IMR-90 (cell line): Measurements from ENCODE around the gene SETD3. TPM values are rescaled to one million over a fixed set of nuclear protein-coding genes. Genes with fewer than 3 reads are reported as not detected.

Source experiments
- ATAC-seq: fragments of 200-7000 bp; cut with Tn5 transposase; 2 replicates; pipeline ENCODE4 v1.9.1; 2020; ENCODE audit warnings: low read depth, mild to moderate bottlenecking, moderate library complexity
- BruUV-seq: library from RNA; stranded (reverse); fragments of 400-500 nt; replicated peaks from 2 replicates; lab custom pipeline; 2021; lab: Mats Ljungman, UMichigan
- CTCF ChIA-PET: fragments of 300-600 bp; formaldehyde crosslinking; extraction: SDS; loops from one replicate; lab custom pipeline; 2021; ENCODE audit warnings: antibody characterized with exemption; lab: Yijun Ruan, JAX
- POLR2A ChIA-PET: fragments of 300-600 bp; sonication (Branson Sonifier 250); formaldehyde crosslinking; loops from one replicate; lab custom pipeline; 2022; ENCODE audit warnings: antibody characterized with exemption; ENCODE audit not compliant: unreplicated experiment; lab: Charles Lee
- DNase-seq: peaks from one replicate; pipeline ENCODE4 v3.0.0; 2013
- H2AFZ ChIP-seq: replicated peaks from 2 replicates; pipeline ENCODE3; 2013; ENCODE audit warnings: low read length, mild to moderate bottlenecking; ENCODE audit not compliant: poor library complexity
- H2AK5ac ChIP-seq: 2 replicates; pipeline ENCODE4 v1.6.1; 2013; ENCODE audit warnings: low read depth, low read length, inconsistent platforms
- H2AK9ac ChIP-seq: replicated peaks from 2 replicates; pipeline ENCODE3; 2013; ENCODE audit warnings: mild to moderate bottlenecking, low read depth, low read length, moderate library complexity; ENCODE audit not compliant: poor library complexity
- H2BK120ac ChIP-seq: 2 replicates; pipeline ENCODE4 v1.6.1; 2013; ENCODE audit warnings: low read depth, low read length, inconsistent platforms
- H2BK15ac ChIP-seq: 3 replicates; pipeline ENCODE4 v1.6.1; 2013; ENCODE audit warnings: low read depth, low read length, inconsistent platforms
- H2BK20ac ChIP-seq: 2 replicates; pipeline ENCODE4 v1.6.1; 2013; ENCODE audit warnings: low read depth, mild to moderate bottlenecking, inconsistent platforms, low read length, moderate library complexity
- H2BK5ac ChIP-seq: 2 replicates; pipeline ENCODE4 v1.6.1; 2013; ENCODE audit warnings: mild to moderate bottlenecking, low read depth, low read length, inconsistent platforms; ENCODE audit not compliant: poor library complexity, severe bottlenecking
- H3K14ac ChIP-seq: replicated peaks from 2 replicates; pipeline ENCODE4 v1.6.1; 2013; ENCODE audit warnings: low read depth, low read length, inconsistent platforms
- H3K18ac ChIP-seq: 2 replicates; pipeline ENCODE4 v1.6.1; 2013; ENCODE audit warnings: low read depth, low read length, control low read depth
- H3K23ac ChIP-seq: 2 replicates; pipeline ENCODE4 v1.6.1; 2013; ENCODE audit warnings: low read depth, low read length, inconsistent platforms
- H3K27ac ChIP-seq: 2 replicates; pipeline ENCODE4 v1.5.1; 2013; ENCODE audit warnings: mild to moderate bottlenecking, control low read depth, low read length; ENCODE audit not compliant: insufficient read depth
- H3K27me3 ChIP-seq: 2 replicates; pipeline ENCODE4 v1.6.1; 2013; ENCODE audit warnings: low read length; ENCODE audit not compliant: control insufficient read depth, insufficient read depth
- H3K36me3 ChIP-seq: 2 replicates; pipeline ENCODE4 v1.6.1; 2013; ENCODE audit warnings: low read length, mixed read lengths; ENCODE audit not compliant: control insufficient read depth, insufficient read depth
- H3K4ac ChIP-seq: 2 replicates; pipeline ENCODE4 v1.6.1; 2013; ENCODE audit warnings: low read depth, low read length, inconsistent platforms
- H3K4me1 ChIP-seq: 2 replicates; pipeline ENCODE4 v1.6.1; 2013; ENCODE audit warnings: low read length, mixed read lengths; ENCODE audit not compliant: control insufficient read depth, insufficient read depth
- H3K4me2 ChIP-seq: 2 replicates; pipeline ENCODE4 v1.6.1; 2013; ENCODE audit warnings: low read depth, mild to moderate bottlenecking, control low read depth, low read length, moderate library complexity
- H3K4me3 ChIP-seq: 2 replicates; pipeline ENCODE4 v1.5.1; 2013; ENCODE audit warnings: low read depth, mild to moderate bottlenecking, control low read depth, low read length, moderate library complexity; ENCODE audit not compliant: insufficient read depth
- H3K56ac ChIP-seq: 2 replicates; pipeline ENCODE4 v1.6.1; 2013; ENCODE audit warnings: low read length, inconsistent platforms; ENCODE audit not compliant: insufficient read depth; ENCODE audit errors: extremely low read depth
- H3K79me1 ChIP-seq, 2 experiments: 2 replicates each; pipeline ENCODE4 v1.6.1; 2013; ENCODE audit warnings: low read length in 2 of 2, inconsistent platforms in 1 of 2, low read depth in 1 of 2
- H3K9ac ChIP-seq: 2 replicates; pipeline ENCODE4 v1.6.1; 2013; ENCODE audit warnings: low read depth, low read length, control low read depth
- H3K9me1 ChIP-seq: 2 replicates; pipeline ENCODE4 v1.6.1; 2013; ENCODE audit warnings: low read length, inconsistent platforms; ENCODE audit not compliant: insufficient read depth
- H3K9me3 ChIP-seq: 2 replicates; pipeline ENCODE4 v1.6.1; 2013; ENCODE audit warnings: low read length; ENCODE audit not compliant: control insufficient read depth, insufficient read depth
- H4K20me1 ChIP-seq: 2 replicates; pipeline ENCODE4 v1.6.1; 2013; ENCODE audit warnings: low read length, inconsistent platforms; ENCODE audit not compliant: insufficient read depth
- H4K5ac ChIP-seq: 2 replicates; pipeline ENCODE4 v1.6.1; 2013; ENCODE audit warnings: mild to moderate bottlenecking, low read depth, low read length, control low read depth
- H4K8ac ChIP-seq, 2 experiments: 2 replicates each; pipeline ENCODE4 v1.6.1; 2013; ENCODE audit warnings: low read depth in 2 of 2, low read length in 2 of 2, control low read depth in 1 of 2, inconsistent platforms in 1 of 2
- H4K91ac ChIP-seq: 2 replicates; pipeline ENCODE4 v1.6.1; 2013; ENCODE audit warnings: low read depth, low read length, inconsistent platforms; ENCODE audit not compliant: insufficient read depth
- CTCF ChIP-seq: conservative IDR thresholded peaks from 2 replicates; pipeline ENCODE4 v1.5.1; 2012; ENCODE audit warnings: mild to moderate bottlenecking, low read depth, low read length, improper control_type of control experiment
- ELK1 ChIP-seq: fragments of 150-350 bp; IDR thresholded peaks from 2 replicates; pipeline ENCODE4 v1.6.1; 2016; ENCODE audit warnings: low read depth, mild to moderate bottlenecking, low read length, moderate library complexity, borderline replicate concordance
- MAFK ChIP-seq: IDR thresholded peaks from 2 replicates; pipeline ENCODE4 v1.6.1; 2012; ENCODE audit warnings: low read depth, low read length, improper control_type of control experiment
- POLR2A ChIP-seq: IDR thresholded peaks from 2 replicates; pipeline ENCODE4 v1.6.1; 2012; ENCODE audit warnings: mild to moderate bottlenecking, low read depth, low read length
- RAD21 ChIP-seq: IDR thresholded peaks from 2 replicates; pipeline ENCODE4 v1.6.1; 2012; ENCODE audit warnings: low read length, improper control_type of control experiment
- RCOR1 ChIP-seq: IDR thresholded peaks from 2 replicates; pipeline ENCODE4 v1.6.1; 2012; ENCODE audit warnings: mild to moderate bottlenecking, low read length, improper control_type of control experiment; ENCODE audit not compliant: insufficient replicate concordance
- RFX5 ChIP-seq: IDR thresholded peaks from 2 replicates; pipeline ENCODE4 v1.8.0; 2012; ENCODE audit warnings: low read depth, mild to moderate bottlenecking, low read length, moderate library complexity
- SMC3 ChIP-seq: fragments of 150-350 bp; IDR thresholded peaks from 2 replicates; pipeline ENCODE4 v1.6.1; 2016; ENCODE audit warnings: low read depth, mild to moderate bottlenecking, antibody characterized with exemption, low read length, moderate library complexity
- WGBS, 2 experiments: methylation state at CpG; one replicate each; pipeline versions ENCODE4 v1.1.5 to v1.1.7; 2013; ENCODE audit warnings: missing lambda C conversion rate in 2 of 2; ENCODE audit not compliant: insufficient read length in 1 of 2; ENCODE audit errors: extremely low coverage in 2 of 2; 5-methylcytosine and 5-hydroxymethylcytosine counted together
- dilution Hi-C: fragments of 300-500 bp; cut with HindIII; formaldehyde crosslinking; loops from one replicate; pipeline ENCODE4 v1.14.3; 2018; ENCODE audit warnings: low sequenced_read_pairs; ENCODE audit not compliant: unreplicated experiment
- in situ Hi-C: fragments of 300-500 bp; cut with MboI; formaldehyde crosslinking; loops from 3 replicates; pipeline ENCODE4 v1.14.3; 2019; ENCODE audit warnings: low sequenced_read_pairs, inconsistent platforms, mixed read lengths
- intact Hi-C: fragments of 100-400 bp; cut with micrococcal nuclease; formaldehyde crosslinking; loops from 2 replicates; pipeline ENCODE4 v1.10.0; 2022
- polyA plus RNA-seq, 3 experiments: library from polyadenylated mRNA; depleted of rRNA; stranded (reverse); fragments of >200 nt; gene quantifications; 2 replicates each; pipeline ENCODE4 v1.2.3, GENCODE V29; 2012; ENCODE audit warnings: low replicate concordance in 1 of 3
- total RNA-seq: library from RNA; depleted of rRNA; stranded (reverse); fragments of >200 nt; gene quantifications from 2 replicates; pipeline ENCODE4 v1.2.3, GENCODE V29; 2012

Gene SETD3
- total and polyA plus RNA-seq, 2 of the 4 experiments (the other 2 are of a cell fraction), result 18.8 to 31.9 TPM

GRCh38 chr14:99529899-99530298 lies 49.2 kb upstream of the SETD3 start:
- no peaks in the 10 kb centered on the region for H3K27me3 ChIP-seq
- intact Hi-C loops, result loop anchor here (5.0 kb wide), 1 partner anchor 37 kb away; no protein-coding TSS in a partner anchor
- no peak overlapping the region for H3K4me2 ChIP-seq

More at GRCh38 chr14:99529899-99530298, 49.2 kb upstream of the SETD3 start:
- Histone ChIP-seq H3K4me1 (peaks cover 27% of the 10 kb centered on the region), H4K91ac (peak overlapping the region; percentile 69), H3K4me3 (no peak overlapping the region), H2AK5ac (peak overlapping the region; percentile 88), H3K4ac (peak overlapping the region; percentile 90), H3K23ac (no peak overlapping the region), H2BK20ac (peak overlapping the region; percentile 86), H2BK5ac (no peak overlapping the region), H3K9ac (no peak overlapping the region), H3K9me1 (peaks cover 23% of the 10 kb centered on the region), H3K56ac (no peak overlapping the region), H2BK15ac (peak overlapping the region; percentile 72; the same call in 2 of the 3 replicates), H3K27ac (no peak overlapping the region), H3K18ac (no peak overlapping the region), H4K20me1 (no peaks in the 10 kb centered on the region; the same call in 1 of the 2 replicates), H2AK9ac (peak overlapping the region; percentile 93), H4K5ac (no peak overlapping the region), H3K79me1 (peaks cover 29 to 72% of the 10 kb centered on the region in 2 experiments), H4K8ac (0 out of 4 replicates have a peak overlapping the region, but pooled peaks of 1 of the 2 experiments have one; percentile 18), H3K36me3 (no peaks in the 10 kb centered on the region), H3K14ac (peak overlapping the region; percentile 52; the same call in 1 of the 2 replicates), H2BK120ac (peak overlapping the region; percentile 77), H2AFZ (peak overlapping the region; percentile 71), H3K9me3 (no peaks in the 10 kb centered on the region)
- DNase-seq (peak; percentile 45), ATAC-seq (no peak)
- WGBS, 2 experiments, result no CpG with 5 or more reads among the region's 4 CpGs
- ChIA-PET CTCF (interaction anchor here (1.4 kb wide), 1 partner anchor 46 kb away, joined by 3 read pairs; no protein-coding TSS in a partner anchor), POLR2A (no interaction called here)
- dilution Hi-C loops (no loop called here), in situ Hi-C loops (loop anchor here (10.0 kb wide), 1 partner anchor 375 kb away; no protein-coding TSS in a partner anchor)
- TF ChIP-seq SMC3 (peak; percentile 10; the same call in 1 of the 2 replicates), RAD21 (no peak), POLR2A (no peak), MAFK (no peak), RFX5 (no peak), CTCF (no peak), ELK1 (no peak), RCOR1 (no peak)
- BruUV-seq, result no TSS peak
